GM19438 (cell line): ENCODE measurements around the gene DUOXA2.

Experiments
- ATAC-seq: cut with Tn5 transposase; IDR thresholded peaks from one replicate; pipeline ENCODE4 v1.9.1; 2021; ENCODE audit warnings: low read depth; ENCODE audit not compliant: unreplicated experiment

DUOXA2 gene

DNA sequence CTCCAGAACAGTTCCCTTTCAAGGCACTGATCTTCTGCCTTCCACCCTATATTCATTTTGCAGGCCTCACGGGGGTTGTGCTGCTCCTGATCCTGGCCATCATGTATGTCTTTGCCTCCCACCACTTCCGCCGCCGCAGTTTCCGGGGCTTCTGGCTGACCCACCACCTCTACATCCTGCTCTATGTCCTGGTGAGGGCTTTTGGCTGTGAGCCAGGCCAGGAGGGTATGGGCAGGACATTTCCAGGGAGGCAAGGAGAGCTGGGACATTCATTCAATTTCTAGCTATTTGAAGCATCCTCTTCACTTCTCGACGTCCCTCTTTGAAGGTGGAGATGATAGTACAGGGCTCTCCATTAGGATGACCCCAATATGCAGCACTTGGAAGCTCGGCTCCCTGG lies 41.6 kb downstream of the DUOXA2 start:
- no peak for ATAC-seq

DNA sequence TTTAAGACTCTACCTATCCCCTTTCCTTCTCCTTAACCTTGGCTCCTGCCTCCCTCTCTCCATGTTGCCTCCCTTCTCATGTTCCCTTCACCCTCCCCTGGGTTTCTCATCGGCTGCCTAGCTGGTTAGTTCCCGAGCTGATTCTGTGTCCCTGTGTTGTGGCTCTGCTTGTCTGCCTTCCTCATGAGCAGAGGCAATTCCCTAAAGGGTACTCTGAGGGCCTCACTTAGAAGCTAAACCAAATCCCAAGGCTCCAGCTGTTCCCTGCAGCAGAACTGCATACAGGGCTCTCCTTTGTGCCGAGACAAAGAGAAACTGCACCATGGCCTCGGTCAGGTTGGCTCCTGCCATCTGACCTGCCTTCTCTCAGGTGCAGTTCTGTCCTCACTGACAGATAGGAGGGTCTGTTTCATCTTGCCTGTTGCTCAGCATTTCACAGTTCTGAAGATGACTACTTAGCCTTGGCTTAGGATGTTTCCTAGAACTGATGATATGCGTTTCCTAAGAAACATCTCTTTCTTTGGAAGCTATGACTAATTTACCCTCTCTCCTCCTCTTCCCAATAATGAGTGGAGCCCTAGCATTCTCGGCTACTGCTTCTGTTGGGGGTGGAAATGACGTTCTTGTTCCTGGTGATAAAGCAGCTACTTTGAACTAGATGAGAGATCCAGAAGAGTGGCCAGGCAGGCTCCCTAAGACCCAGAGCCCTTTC lies 42.8 kb downstream of the DUOXA2 start:
- ATAC-seq, result no peak

DNA sequence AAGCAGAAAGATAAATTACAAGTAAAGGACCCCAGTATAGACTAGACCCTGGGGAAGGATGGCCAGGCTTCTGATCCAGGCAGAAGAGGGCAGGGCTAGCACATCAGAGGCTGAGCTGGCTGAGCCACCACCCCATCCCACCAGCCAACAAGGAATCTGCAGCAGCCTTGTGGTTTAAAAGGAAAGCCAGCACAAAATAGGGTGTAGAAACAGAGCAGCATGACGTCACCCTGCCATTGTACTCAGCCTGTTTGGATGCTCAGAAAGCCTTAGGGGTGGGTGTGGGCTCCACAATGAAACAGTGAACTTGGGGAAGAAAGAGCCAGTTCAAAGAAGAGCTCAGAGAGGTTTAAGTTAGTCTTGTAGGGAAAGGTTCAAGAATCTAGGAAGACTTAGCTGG lies 43.8 kb downstream of the DUOXA2 start:
- no peak for ATAC-seq

DNA sequence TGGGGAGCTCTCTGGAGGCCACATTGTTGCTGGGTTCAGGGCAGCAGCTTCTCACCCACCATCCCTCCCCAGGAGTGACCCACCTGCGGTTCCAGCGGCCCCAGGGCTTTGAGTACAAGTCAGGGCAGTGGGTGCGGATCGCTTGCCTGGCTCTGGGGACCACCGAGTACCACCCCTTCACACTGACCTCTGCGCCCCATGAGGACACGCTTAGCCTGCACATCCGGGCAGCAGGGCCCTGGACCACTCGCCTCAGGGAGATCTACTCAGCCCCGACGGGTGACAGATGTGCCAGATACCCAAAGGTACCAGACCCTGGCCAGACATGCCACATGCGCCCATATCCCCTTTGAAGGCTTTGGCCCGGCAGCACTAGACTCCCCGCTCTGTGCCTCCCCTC lies 47.5 kb downstream of the DUOXA2 start:
- no peak for ATAC-seq

DNA sequence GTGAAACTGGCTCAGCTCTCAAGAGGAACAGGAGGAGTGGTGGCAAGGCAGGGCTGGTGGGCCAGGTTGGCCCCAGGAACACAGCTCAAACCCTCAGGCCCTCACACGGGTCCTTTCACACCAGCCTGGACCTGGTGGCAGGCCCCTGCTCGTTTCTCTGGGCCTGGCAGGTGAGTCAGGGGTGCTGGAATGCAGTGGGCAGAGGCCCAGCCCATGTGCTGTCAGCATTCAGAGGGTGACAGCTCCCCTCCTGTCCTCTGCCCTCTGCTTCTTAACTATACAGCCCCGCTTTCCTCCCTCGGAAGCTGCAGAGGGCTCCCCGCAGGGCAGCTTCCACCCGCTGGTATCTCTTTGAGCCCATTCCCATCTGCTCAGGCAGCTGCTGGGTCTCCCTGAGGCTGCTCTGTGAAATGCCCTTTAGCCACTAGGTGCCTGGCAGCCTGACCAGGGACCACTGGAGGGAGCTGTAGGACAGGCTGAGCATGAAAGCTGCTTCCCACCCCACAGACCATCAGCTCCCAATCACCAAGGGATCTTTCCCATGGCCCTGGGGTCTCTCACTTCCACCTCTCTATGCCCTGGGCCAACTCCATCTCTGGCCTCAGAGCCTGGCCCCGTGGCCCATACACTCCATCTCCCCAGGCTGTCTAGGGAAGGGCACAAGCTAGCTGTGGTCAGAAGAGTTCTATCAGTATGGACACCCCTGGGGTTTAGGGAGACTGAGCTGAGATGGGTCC lies 48.8 kb downstream of the DUOXA2 start:
- no peak for ATAC-seq

DNA sequence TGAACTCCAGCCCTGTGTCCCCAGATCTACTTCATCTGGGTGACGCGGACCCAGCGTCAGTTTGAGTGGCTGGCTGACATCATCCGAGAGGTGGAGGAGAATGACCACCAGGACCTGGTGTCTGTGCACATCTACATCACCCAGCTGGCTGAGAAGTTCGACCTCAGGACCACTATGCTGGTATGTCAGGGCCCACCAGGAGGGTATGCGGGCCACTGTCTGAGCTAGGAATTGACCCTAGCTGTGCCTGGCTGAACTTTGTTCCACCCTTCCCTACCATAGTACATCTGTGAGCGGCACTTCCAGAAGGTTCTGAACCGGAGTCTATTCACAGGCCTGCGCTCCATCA lies 49.4 kb downstream of the DUOXA2 start:
- ATAC-seq, result no peak

DNA sequence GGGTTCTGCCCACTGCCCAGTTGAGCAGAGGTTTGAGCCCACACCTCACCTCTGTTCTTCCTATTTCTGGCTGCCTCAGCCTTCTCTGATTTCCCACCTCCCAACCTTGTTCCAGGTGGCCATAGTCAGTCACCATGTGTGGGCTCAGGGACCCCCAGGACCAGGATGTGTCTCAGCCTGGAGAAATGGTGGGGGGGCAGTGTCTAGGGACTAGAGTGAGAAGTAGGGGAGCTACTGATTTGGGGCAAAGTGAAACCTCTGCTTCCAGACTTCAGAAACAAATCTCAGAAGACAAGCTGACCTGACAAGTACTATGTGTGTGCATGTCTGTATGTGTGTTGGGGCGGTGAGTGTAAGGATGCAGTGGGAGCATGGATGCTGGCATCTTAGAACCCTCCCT lies 50.8 kb downstream of the DUOXA2 start:
- no peak for ATAC-seq

DNA sequence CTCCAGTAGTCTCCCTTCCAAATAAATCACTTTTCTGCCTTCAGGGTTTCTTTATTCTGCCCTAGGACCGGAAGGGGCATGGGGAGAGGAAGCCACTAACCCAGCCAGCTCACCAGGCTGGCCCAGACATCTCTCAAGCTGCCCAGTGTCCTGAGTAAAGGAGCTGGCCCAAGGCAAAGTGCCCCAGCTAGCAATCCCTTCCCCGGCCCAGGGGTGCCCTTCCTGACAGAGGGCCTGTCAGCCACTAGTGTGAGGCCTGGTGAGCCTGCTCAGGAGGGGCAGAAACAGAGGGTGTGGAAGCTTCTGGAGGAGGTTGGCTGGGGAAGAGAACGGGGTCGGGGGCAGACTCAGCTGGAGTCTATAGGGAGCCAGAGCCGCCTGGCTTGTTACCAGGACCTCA lies 51.4 kb downstream of the DUOXA2 start:
- ATAC-seq, result no peak

DNA sequence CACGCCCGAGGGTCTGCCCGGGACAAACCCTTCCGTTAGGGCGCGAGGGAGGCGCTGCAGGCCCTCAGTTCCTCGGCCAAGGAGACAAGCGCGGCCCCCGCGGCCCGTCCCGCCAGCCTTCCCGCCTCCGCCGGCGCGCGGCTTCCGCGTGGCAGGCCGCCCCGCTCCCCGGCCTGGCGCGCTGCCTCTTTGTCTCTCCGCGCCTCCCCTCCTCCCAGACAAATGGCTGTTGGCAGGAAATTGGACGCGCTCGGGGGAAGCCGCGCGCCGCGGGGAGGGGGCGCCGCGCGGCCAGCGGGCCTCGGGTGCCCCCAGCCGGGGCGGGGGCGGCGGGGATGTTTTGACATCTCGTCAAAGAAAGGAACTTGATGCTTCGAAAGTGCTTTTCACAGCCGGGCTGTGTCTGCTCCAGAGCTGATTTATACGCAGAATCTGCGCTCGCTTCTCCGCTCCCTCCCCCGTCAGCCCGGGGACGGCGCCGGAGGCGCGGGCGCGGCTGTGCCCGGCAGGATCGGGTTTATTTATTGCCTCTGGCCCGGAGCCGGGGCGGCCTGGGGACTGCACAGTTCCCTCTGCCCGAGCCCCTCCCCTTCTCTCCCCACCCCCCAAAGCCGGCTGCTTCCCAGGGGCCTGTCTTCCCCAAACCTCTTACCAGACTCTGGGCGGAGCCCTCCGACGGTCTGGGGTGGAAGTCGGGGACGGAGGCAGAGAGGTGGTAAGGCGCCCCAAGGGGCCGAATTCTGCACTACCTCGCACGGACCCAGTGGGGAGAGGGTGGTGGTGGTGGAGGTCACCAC lies 52.9 kb downstream of the DUOXA2 start:
- peak; percentile 93 for ATAC-seq

DNA sequence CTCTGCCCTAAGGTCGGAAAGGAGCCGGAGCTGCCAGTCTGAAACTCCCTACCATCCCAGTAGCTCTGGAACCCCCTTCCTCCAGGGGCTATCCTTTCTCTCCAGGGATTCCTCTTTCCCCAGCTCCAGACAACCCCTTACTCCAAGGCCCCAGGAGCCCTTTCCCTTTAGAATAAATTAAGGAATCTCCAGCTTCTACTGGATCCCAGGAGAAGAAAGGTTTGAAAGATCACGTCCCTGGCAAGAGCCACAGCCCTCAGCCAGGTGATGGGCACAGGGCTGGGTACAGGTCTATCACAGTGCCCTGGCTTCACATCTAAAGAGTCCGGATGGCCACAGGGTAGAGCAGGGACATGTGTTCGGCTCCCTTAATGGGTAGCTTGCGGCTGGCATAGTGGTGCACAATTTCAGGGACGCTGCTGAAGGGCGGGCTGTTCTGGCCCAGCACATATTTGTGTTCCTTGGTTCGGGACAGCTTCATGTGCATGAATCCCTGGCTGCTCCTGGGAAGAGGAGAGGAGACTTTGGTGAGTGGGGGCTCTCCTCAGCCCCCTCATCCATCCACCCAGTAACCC lies 53.6 kb downstream of the DUOXA2 start:
- no peak for ATAC-seq
